Peyer's patch (tissue), 4 donors: ENCODE results near the gene DNM3.

Source experiments
- CTCF ChIP-seq, 6 experiments: fragments of 450-650 bp in 4 of 6; fragments of 200-600 bp in 2 of 6; sonication (generic) in 1 of 6; IDR thresholded peaks; one replicate each; pipeline ENCODE4 v1.5.1; 2017 to 2019; ENCODE audit warnings: antibody characterized with exemption in 6 of 6, mild to moderate bottlenecking in 3 of 6, moderate library complexity in 1 of 6
- POLR2A ChIP-seq, 2 donors: fragments of 450-650 bp; IDR thresholded peaks; one replicate each; pipeline ENCODE4 v1.5.1; 2017; ENCODE audit warnings: antibody characterized with exemption in 2 of 2, mild to moderate bottlenecking in 2 of 2, moderate library complexity in 2 of 2

DNA sequence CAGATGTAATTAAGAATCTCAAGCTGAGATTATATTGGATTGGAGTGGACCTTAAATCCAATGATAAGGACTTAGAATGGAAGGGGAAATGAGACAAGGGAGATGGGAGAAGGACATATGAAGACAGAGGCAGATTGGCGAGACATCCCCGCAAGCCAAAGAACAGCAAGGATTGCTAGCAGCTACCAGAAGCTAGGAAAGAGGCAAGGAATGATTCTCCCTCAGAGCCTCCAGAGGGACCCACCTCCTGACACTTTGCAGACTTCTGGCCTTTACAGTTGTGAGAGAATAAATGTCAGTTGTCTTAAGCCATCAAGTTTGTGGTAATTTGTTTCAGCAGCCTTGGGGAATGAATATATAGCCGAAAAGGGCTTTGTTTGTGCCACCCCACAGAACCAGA is 39.1 kb upstream of the DNM3 start:
- no peak for TF ChIP-seq POLR2A (IDR thresholded peaks at IDR 0.05)
- no peak for TF ChIP-seq CTCF (IDR thresholded peaks at IDR 0.05)
